GM19438 (cell line): ENCODE measurements around the gene SLC25A51.

Experiments
- ATAC-seq: cut with Tn5 transposase; IDR thresholded peaks from one replicate; pipeline ENCODE4 v1.9.1; 2021; ENCODE audit warnings: low read depth; ENCODE audit not compliant: unreplicated experiment

Gene SLC25A51

DNA sequence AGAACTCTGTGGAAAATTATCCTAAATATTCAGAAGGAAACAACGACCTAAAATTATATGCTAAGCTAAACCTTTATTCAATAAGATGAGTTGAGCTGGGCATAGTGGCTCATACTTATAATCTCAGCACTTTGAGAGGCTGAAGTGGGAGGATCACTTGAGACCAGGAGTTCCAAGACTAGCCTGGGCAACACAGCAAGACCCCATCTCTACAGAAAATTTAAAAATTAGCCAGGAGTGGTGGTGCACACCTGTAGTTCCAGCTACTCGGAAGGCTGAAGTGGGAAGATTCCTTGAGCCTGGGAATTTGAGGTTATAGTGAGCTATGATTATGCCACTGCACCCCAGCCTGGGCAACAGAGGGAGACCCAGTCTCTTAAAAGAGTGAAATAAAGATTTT, 51.7 kb downstream of the SLC25A51 start:
- no peak for ATAC-seq

- ATAC-seq, result no peak
Measured at GRCh38 chr9:37840560-37841194, 63.2 kb downstream of the SLC25A51 start.

DNA sequence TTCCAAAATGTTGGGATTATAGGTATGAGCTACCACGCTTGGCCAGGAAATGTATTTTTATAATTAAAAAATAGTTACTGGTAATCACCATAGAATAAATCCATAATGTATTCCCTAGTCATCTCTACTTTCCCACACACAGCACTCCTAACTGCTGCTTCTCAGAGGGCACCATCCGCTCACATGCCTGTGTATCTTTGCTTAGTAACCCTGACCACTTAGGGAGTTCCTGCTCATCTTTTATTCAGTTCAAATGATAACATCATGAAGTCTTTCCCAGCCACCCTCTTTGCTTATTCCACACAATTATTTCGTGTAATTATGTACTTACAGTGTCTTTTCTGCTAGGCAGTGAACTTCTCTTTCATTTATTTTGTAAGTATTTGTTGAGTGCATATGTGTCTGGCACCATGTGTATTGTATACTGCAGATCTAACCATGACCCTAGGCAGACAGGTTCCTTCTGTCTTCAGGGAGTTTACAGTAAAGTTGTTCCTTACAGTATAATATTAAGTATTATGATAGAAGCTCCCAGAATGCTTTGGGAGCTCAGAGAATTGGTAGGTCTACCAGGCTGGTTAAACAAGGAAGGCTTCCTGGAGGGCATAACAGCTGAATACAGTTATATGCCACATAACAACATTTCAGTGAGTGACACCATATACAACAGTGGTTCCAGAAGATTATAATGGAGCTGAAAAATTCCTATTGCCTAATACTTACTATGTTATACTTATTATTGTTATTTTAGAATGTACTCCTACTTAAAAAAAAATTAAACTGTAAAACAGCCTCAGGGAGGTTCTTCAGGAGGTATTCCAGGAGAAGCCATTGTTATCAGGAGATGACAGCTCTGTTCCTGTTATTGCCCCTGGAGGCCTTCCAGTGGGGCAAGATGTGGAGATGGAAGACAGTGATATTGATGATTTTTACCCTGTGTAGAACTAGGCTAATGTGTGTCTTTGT, 64.1 kb downstream of the SLC25A51 start:
- ATAC-seq, result no peak
